SKM-1 treated with dmso at 0.1 percent for 144 hours (cell line): ENCODE results near the gene MTHFD1L.

Experiments used
- DNase-seq: peaks from one replicate; lab custom pipeline; 2025; ENCODE audit not compliant: unreplicated experiment; lab: John Stamatoyannopoulos, UW

Gene MTHFD1L

DNA sequence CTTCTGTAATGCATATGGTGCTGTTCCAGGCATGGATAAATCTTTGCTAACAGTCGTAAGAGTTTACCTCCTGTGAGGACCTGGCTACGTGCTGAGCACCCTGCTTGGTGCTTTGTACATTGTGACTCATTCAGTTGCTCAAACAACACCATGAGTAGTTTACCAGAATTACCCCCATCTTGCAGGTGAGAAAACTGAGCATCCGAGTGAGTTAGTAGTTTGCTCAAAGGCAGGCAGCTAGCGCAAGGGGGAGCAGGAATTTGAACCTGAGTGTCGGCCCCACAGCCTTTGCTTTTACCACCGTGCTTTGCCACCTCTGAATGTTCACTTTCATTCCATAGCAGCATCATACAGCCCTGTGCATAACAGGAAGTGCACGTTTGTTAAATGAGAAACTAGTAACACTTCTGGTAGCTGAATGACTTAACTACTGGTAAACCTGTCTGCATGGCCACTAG, 121.9 kb downstream of the MTHFD1L start:
- no peak for DNase-seq

DNA sequence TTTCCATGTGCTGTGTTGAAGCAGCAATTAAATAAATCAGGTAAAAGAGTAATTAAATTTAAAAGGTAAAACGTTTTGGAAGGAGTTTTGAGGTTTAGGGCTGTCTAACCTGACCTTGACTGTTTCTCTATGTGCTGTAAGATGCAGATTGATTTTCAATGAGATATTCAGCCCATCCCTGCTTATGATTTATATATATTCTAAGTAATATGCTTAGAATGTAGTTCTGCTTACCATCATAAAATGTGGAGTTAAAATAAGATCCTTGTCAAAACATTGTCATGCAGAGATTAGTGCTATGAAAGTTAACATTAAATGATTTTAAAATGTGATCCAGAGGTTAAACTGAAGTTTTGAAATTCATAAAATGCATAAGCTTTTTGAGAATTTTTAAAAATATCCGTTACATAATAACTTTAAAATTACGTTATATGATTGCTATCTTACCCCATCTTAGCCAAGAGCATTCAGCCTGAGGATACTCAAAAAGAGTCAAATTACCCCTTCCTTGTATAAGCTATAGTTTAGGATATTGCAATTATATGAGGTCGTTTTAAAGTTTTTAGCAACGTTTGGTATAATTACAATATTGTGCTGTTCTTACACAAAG, 122.5 kb downstream of the MTHFD1L start:
- DNase-seq, result no peak

DNA sequence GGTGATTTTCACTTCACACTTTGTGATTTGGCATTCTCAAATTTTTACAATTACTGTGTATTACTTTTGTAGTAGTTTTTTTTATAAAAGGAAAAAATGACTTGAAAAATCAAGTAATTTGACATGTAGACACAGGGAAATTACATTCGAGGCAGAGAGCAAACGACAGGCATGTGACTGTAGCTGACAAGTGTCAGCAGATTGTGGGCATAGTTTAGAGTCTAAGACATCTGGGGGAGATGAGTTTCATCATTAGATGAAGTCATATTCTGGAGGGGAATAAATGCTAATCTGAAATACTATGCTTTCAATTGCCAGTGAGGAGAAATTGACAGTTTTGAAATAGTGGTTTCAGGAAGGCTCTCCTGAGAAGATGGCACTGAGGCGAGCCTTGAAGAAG, 126.0 kb downstream of the MTHFD1L start:
- DNase-seq, result no peak

DNA sequence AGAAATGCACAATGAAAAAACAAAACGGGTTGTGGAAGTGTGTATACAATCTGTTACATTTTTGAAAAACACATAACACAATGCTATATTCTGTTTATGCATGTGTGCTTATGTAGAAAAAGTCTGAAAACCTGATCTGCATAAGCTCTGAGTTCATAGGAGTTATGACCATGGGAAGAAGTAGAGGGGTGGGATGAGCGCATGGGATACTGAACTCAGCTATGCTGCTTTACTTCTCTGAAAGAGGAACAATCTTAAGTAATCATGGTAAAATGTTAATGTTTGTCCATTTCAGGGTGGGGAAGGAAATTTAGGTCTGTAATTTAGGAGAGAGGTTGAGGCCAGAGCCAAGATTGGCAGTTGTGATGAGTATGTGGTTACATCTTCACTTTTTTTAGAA, 126.8 kb downstream of the MTHFD1L start:
- DNase-seq, result no peak

DNA sequence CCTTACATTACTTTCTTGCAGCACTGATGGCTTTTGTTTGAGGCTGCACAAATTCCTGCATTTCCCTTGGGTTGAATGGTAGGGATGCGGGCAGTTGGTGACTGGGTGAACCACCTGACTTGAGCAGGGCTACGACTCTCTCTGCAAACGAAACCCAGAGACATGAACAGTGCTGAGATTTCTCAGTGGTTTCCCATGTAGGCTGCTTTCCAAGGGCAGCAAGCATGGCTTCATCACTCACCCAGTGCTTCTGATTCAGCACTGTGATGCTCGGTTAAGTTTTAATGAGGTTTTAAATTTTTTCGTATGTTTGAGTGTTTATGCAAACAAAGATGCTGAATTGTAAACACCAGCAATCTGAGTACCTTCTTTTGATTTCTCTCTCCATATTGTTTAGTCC, 127.2 kb downstream of the MTHFD1L start:
- DNase-seq, result no peak

DNA sequence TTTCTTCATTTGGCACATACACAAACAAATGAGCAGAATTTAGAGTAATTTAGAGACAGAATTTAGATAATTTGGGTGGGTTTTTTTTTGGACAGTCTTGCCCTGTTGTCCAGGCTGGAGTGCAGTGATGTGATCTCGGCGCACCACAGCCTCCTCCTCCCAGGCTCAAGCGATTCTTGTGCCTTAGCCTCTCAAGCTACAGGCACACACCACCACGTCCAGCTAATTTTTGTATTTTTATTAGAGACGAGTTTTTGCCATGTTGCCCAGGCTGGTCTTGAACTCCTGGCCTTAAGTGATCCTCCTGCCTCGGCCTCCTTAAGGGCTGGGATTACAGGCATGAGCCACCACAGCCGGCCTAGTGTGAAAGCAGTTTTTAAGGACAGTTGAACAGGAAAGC, 127.8 kb downstream of the MTHFD1L start:
- DNase-seq, result no peak

DNA sequence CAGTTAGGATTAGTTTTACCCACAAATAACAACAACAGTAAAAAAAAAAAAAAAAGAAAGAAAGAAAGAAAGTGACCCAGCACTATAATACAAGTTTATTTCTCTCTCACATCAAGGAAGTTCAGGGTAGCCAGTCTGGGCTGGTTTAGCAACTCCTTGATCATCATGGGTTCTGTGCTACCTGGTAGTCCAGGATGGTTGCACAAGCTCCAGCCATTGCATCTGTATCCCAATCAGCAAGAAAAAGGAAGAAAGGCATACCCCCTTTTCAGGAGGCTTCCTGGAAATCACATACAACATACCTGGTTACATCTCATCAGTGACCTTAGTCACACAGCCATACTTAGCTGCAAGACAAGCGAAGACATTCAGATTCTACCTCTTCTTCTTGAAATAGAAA, 128.5 kb downstream of the MTHFD1L start:
- DNase-seq, result no peak

DNA sequence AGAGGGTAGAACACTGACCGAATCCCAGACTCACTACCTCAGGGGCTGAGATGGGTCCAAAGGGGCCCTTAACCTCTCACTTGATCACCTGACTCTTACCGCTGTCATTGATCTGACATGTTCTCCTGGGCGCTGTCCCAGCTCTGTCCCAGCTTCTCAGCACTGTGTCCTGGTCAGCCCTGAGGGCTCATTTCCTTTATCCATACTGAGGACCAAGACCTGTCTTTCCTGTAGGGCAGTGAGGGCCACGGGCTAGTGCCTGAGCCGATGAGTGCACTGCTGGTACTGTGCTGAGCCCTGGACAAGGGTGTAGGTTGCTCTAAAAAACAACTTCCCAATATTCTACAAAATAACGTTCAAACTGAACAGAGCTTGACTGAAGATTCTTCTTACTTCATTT, 131.5 kb downstream of the MTHFD1L start:
- DNase-seq, result no peak

DNA sequence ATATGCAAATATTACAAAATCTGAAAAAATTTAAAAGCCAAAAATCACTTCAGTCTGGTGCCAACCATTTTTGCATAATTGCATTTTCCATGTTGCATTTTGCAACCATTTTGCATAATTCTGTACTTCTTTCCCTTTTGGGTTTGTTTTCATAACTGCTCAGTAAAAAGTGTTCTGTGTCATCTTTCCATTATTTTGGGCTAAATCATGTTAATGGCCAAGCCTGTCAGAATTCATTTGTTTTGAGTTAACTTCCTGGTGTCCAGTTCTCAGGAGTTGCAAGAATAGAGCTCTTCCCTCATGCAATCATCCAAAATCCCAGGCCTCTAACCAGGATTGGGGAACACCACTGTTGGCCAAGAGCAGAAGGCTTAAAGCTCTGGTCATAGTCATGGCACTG, 133.6 kb downstream of the MTHFD1L start:
- no peak for DNase-seq

DNA sequence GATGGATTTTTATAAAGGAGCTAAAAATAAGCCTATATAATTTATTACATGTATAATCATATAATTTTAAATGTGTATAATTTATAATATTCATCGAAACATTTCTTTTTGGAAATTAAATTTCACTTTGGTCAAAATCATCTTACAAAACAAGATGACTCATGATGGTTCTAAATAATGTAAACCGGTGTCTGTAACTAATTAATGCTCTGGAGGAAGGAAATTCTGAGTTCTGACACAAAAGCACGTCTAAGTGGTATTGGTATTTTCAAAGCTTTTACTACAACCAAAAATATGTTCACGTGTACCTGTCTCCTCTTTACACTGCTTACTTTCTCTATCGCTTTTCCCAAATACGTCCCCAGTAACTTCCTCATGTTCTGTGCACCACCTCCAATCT, 134.1 kb downstream of the MTHFD1L start:
- DNase-seq, result no peak

DNA sequence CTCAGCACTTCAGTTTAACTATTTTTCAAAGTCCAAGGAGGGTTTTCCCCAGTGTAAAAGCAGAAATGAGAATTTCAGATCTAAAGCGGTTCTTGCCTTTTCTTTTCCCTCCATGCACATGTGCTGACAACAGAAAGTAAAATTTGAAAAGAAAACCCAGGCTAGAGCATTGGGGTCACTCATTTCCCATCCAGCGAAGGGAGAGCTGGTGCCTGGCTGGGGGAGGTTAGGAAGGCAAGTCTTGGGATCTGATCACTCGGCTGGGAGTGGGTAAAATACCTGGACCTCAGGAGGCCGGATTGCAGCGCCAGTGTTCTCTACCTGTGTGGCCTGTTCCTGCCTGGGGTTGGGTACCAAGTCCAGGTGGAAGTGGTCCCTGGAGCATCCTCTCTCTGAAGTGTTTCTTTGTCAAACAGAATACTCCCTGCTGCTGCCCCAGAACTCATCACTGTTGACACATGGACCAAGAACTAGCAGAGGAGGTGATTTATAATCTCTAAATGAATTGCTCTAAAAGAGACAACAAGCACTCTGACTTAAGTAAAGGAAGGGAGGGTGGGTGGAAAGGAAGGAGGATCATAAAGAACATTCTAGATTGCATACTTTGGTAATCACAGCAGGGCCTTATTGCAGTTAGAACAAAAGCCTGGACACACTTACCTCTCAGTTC, 136.0 kb downstream of the MTHFD1L start:
- no peak for DNase-seq

DNA sequence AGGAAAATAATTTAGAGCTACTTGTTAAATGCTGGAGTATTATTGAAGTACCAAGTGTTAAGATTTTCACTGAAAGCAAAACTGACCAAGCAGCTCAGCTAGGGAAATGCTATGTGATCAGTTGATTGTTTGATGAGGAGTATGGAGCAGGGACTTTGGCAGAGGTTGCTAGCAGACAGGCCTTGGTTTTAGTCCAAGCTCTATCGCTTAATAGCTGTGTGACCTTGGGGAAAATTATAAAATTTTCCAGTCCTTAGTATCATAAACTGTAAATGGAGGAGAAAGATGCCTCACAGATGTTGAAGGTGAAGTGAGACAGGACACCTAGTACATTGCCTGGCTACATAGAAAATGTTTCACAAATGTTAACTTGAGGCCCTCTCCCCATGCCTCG, 136.6 kb downstream of the MTHFD1L start:
- DNase-seq, result no peak

DNA sequence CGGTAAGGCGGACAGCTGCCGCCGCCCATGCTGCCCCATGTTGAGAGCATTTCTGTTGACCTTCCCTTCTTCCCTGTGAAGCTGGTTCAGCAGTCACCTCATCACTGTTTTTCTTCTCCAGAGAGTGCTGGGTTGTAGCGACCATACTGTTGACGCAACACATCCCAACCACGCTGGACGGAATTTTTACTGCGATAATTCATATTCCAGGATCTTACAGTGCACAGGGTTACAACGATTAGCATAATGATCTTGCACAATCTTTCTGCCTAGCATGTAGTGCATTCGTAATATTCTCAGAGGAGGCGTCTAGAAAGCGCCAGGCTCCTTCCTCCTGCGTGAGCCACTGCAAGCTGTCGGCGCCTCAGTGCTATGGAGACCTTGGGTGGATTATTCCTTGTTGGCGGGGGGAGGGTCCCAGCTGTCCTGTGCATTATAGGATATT, 137.0 kb downstream of the MTHFD1L start:
- DNase-seq, result no peak

DNA sequence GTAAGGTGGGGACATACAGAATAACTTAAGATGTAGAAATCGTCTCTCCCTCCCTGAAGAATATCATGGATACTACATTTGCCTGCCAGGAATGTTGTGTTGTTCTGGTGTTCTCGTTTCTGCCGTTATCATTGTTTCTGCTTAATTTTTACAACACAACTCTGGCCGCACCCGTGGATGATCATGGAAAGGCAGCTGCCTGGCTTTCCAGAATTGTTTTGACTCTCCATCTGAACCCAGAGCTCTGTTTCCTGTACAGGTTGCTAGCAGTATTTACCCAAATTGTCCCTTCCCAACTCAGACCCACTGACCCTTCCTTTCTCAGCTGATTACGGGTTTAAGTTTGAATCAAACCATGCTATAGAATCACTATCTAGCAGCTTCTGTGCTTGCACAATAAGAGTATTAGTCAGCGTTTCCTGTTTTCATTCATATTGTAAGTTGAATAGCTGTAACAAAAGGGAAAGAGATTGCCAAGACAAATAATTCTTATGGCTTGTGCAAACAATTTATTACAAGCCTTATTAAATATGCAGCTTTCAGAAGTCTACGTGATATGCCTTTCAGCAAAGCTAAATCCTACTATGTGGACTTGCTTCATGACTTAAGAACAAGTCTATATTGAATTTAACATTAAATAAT, 139.0 kb downstream of the MTHFD1L start:
- DNase-seq, result peak; percentile 19

DNA sequence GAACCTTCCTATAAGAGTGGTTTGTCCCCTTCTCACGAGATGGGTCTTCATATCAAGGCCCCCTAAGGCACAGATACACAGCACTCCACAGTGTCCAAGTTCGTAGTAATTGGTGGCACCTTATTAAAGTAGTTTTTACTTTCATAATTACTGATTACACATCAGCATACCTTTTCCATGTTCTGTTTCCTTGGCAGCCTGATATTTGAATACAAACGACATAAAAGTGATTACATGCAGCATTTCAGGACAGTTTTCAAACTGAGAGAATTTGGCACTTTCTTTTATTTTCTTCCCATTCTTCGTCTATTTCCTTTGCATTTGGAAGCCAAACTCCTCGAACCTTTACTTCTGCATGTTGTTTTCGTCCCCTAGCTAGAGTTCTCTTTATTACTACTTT, 139.7 kb downstream of the MTHFD1L start:
- DNase-seq, result no peak

DNA sequence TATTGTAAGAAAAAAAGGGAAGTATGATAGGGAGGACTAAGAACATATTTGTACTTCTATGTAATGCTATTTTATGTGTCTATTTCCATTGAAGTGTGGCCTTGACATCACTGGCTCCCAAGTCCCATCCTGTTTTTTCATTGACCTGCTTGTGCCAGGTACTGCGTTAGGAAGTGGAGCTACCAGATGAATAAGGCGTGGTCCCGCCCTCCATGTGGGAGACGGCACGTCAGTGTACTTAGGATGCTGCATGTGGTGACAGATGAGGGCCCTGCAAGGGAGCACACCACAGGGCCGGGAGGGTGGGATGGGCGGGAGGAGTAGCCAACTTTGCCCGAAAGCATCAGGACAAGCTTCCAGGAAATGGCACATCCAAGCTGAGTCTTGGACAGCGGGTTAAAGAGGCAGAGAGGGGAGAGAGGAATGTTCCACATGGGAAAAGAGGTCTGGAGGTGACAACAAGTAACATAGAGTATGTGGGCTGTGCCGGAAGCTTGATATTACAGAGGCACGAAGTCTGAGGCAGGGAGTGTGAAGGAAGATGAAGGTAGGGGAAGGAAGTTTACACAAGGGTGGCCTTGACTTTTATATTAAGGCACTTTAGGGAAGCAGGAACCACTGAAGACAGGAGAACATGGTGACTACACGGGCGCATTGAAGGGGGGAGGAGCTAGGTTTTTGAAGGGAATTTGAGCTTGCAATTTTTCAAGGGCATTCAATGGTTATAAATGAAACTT, 140.6 kb downstream of the MTHFD1L start:
- DNase-seq, result peak; percentile 15

DNA sequence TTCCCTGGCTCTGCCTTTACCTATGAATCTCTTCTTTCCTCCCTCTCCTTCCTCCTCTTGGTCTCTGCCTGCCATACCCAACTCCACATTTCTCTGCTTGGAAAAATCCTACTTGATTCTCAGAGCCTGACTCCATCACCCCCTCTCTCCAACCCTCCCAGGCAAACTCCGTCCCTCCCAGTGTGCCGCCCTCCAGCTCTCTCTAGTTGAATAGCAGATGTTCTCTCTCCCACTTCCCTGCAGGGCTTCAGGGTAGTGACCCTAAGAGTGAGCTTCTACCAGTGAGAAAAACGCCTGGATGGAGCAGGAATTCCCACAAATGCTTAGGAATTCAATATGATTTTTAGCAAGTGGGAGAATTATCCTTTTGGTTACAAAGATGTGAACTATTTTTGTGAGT, 141.6 kb downstream of the MTHFD1L start:
- DNase-seq, result no peak

DNA sequence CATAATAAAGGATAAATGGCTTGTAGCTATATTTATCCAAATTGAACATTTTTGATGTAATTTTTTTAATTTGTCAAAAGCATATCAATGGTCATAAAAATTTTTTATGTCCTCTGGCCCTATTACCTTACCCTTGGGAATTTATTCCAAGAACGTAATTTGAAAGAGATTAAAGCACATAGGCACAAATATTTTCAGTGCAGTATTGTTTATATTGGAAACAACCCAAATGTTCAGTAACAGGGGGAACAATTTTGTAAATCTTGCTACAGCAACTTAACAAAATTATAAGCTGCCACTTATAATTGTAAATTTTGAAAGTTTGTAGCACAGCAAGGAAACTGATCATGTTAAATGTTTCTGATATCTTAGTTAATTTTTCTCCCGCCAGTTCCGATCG, 142.4 kb downstream of the MTHFD1L start:
- no peak for DNase-seq

DNA sequence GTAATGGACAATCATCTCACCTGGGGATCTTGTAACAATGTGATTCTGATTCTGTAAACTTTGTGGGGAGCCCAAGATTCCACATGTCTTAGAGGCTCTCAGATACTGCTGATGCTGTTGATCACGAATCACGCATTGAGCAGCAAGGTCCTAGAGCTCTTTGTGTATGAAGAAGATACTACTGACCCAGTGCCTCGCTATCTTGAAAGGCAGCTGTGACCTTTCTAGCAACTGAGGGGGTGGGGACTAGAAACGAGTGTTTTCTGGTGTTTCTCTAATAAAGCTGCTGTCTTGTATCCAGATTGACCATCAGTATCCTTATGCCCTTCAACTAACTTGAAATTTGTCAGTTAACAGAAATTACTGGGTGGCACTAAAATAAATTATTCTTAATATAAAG, 142.9 kb downstream of the MTHFD1L start:
- DNase-seq, result no peak

DNA sequence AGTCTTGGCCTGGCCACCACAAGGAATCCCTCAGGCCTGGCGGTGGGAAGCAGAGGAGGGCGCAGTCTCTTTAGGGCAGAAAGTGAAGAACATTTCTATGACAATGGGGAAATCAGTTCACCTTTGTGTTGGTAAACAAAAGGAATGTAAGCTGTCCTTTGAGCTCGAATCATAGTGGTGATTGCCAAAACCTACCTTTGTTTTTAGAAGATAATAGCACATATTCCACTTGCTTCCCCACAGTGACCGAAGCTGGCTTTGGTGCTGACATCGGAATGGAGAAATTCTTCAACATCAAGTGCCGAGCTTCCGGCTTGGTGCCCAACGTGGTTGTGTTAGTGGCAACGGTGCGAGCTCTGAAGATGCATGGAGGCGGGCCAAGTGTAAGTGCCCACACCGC, 144.1 kb downstream of the MTHFD1L start:
- no peak for DNase-seq

DNA sequence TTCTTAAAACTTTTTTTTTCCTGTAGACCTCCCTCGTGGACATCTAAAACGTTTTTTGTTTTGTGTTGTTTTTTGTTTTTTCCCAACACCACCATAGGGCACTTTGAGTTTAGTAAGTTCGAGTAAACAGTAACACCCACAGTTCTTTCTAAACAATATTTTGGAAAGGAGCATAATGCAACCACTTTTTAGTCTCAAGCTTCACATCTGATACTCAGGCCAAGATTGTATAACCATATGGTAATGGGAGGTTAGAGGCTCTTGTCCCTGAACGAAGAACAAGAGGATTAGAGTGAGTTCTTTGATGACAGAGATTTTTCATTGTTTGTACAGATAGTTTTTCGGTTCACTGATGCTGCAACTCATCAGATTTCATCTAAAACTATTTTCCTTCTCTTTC, 144.6 kb downstream of the MTHFD1L start:
- DNase-seq, result no peak
